SK-N-MC (cell line): ENCODE data around the gene C3orf70.

Experiments used
- DNase-seq: peaks from one replicate; pipeline ENCODE4 v3.0.0-alpha.2; 2011; ENCODE audit warnings: low read depth, low spot score
- H3K27ac ChIP-seq: fragments of 200-600 bp; sonication (generic); 2 replicates; pipeline ENCODE4 v1.5.1; 2016; ENCODE audit warnings: mixed run types
- H3K36me3 ChIP-seq: fragments of 200-600 bp; sonication (generic); 2 replicates; pipeline ENCODE4 v1.6.1; 2017; ENCODE audit warnings: antibody characterized with exemption, low read length, mixed read lengths; ENCODE audit not compliant: insufficient read depth
- H3K4me3 ChIP-seq: fragments of 200-600 bp; sonication (generic); 2 replicates; pipeline ENCODE4 v1.5.1; 2016
- H3K9ac ChIP-seq: fragments of 200-600 bp; sonication (generic); 2 replicates; pipeline ENCODE4 v1.8.0; 2017; ENCODE audit warnings: mixed run types, mixed read lengths; ENCODE audit not compliant: insufficient read length
- H3K9me3 ChIP-seq: fragments of 200-600 bp; sonication (generic); 2 replicates; pipeline ENCODE4 v1.6.1; 2017; ENCODE audit warnings: low read depth, mild to moderate bottlenecking, antibody characterized with exemption, low read length, moderate library complexity, mixed read lengths
- EZH2 ChIP-seq: fragments of 200-600 bp; sonication (generic); IDR thresholded peaks from one replicate; pipeline ENCODE4 v1.6.1; 2017; ENCODE audit warnings: antibody characterized with exemption
- FOXP2 ChIP-seq: optimal IDR thresholded peaks from 2 replicates; pipeline ENCODE3; 2011; ENCODE audit warnings: mild to moderate bottlenecking, moderate library complexity; ENCODE audit not compliant: insufficient read depth; ENCODE audit errors: extremely low read length, control extremely low read depth
- POLR2AphosphoS5 ChIP-seq: IDR thresholded peaks from 2 replicates; pipeline ENCODE4 v1.6.1; 2012; ENCODE audit warnings: mild to moderate bottlenecking, low read depth, low read length, borderline replicate concordance

Gene C3orf70

DNA sequence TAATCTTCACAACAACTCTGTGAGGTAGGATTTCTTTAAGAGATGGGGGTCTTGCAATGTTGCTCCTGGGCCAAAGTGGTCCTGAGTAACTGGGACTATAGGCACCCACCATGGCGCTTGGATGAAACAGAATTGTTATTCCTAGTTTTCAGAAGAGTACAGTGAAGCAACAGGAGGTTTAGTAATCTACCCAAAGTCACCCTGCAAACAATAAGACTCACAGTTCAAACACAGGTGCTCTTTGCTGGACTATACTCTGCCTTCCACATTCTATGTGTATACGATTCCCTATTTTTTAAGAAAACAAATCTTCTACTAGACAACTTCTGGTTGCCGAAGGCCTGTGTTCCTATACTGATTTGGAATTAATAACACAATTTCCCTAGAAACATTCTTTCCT lies 8.1 kb downstream of the C3orf70 start:
- H3K9ac ChIP-seq: no peak overlapping the region
- H3K4me3 ChIP-seq: no peak overlapping the region
- DNase-seq: no peak
- H3K36me3 ChIP-seq: no peaks in the 10 kb centered on the region
- no peaks in the 10 kb centered on the region for H3K9me3 ChIP-seq
- no peak overlapping the region for H3K27ac ChIP-seq
- TF ChIP-seq EZH2: no peak

- Histone ChIP-seq H3K36me3 (no peaks in the 10 kb centered on the region), H3K4me3 (no peak overlapping the region), H3K27ac (0 out of 2 replicates have a peak overlapping the region, but pooled peaks have one; percentile 4), H3K9ac (no peak overlapping the region), H3K9me3 (no peaks in the 10 kb centered on the region)
- DNase-seq: no peak
- TF ChIP-seq POLR2AphosphoS5 (no peak), EZH2 (no peak), FOXP2 (no peak)
Measured at GRCh38 chr3:185137821-185138220, 15.0 kb downstream of the C3orf70 start.

DNA sequence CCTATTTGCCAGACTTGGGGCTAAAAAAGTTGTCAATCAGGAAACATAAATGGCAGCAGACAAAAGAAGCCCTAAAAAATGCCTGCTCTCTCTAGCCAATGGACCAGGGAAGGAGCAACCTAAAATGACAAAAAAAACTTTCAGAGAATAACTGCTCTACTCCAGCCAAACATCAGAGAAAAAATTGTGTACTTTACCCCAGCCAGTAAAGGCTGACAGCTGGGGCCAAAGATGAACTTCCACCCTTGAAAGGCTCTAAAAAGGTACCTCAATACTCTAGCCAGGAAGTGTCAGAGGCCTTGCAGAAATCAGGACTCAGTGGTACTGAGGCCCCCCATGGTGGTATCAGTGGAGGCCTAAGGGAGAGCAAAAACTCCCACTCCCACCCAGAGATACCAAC lies 18.4 kb downstream of the C3orf70 start:
- Histone ChIP-seq H3K4me3 (no peak overlapping the region), H3K36me3 (no peaks in the 10 kb centered on the region), H3K9me3 (peaks cover 3% of the 10 kb centered on the region; the same call in 1 of the 2 replicates), H3K27ac (no peak overlapping the region), H3K9ac (no peak overlapping the region)
- no peak for DNase-seq
- TF ChIP-seq EZH2: no peak
- no peak for TF ChIP-seq FOXP2
- TF ChIP-seq POLR2AphosphoS5: no peak

- Histone ChIP-seq H3K4me3 (no peak overlapping the region), H3K9me3 (peaks cover 3% of the 10 kb centered on the region; the same call in 1 of the 2 replicates), H3K27ac (no peak overlapping the region), H3K9ac (no peak overlapping the region), H3K36me3 (no peaks in the 10 kb centered on the region)
- DNase-seq: no peak
- TF ChIP-seq POLR2AphosphoS5: no peak
- TF ChIP-seq EZH2: no peak
- TF ChIP-seq FOXP2: no peak
Measured at GRCh38 chr3:185131602-185132256, 21.1 kb downstream of the C3orf70 start.

DNA sequence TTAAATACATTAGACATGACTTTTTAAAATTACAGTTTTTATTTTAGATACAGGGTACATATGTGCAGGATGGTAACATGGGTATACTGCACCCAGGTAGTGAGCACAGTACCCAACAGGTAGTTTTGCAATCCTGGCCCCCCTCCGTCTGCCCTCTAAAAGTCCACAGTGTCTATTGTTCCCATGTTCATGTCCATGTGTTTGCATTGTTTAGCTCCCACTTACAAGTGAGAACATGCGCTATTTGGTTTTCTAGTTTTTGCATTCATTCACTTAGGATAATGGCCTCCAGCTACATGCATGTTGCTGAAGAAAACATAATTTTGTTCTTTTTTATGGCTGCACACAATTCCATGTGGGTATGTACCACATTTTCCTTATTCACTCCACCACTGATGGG lies 23.8 kb downstream of the C3orf70 start:
- Histone ChIP-seq H3K9ac (no peak overlapping the region), H3K36me3 (no peaks in the 10 kb centered on the region), H3K9me3 (peaks cover 3% of the 10 kb centered on the region; the same call in 1 of the 2 replicates), H3K4me3 (no peak overlapping the region), H3K27ac (no peak overlapping the region)
- no peak for TF ChIP-seq EZH2
- no peak for TF ChIP-seq POLR2AphosphoS5
- TF ChIP-seq FOXP2: no peak
- no peak for DNase-seq

DNA sequence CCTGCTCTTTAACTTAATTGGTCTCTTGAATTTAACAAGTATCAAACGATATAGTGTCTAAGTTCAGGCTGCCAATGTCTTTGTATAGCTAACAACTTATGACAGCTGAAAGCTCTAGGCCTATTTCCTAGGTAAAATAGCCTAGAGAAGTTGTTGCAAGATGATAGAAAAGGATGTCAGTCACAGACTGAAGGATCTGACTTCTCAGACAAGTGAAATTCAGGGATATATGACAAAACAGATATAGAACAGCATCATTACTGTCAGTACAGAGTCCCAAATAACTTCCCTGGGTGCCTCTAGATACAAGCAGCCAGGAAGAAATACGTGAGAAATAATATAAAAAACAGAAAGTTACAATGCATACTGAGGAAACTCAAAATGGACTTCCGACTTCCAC lies 26.7 kb downstream of the C3orf70 start:
- Histone ChIP-seq H3K9me3 (no peaks in the 10 kb centered on the region), H3K9ac (no peak overlapping the region), H3K27ac (no peak overlapping the region), H3K36me3 (no peaks in the 10 kb centered on the region), H3K4me3 (no peak overlapping the region)
- no peak for DNase-seq
- TF ChIP-seq EZH2: no peak
- TF ChIP-seq FOXP2: no peak
- no peak for TF ChIP-seq POLR2AphosphoS5

GRCh38 chr3:185120126-185120525 lies 32.7 kb downstream of the C3orf70 start:
- Histone ChIP-seq H3K9me3 (no peaks in the 10 kb centered on the region), H3K27ac (no peak overlapping the region), H3K36me3 (no peaks in the 10 kb centered on the region), H3K9ac (no peak overlapping the region), H3K4me3 (no peak overlapping the region)
- no peak for TF ChIP-seq EZH2
- TF ChIP-seq FOXP2: no peak
- TF ChIP-seq POLR2AphosphoS5: no peak
- no peak for DNase-seq

DNA sequence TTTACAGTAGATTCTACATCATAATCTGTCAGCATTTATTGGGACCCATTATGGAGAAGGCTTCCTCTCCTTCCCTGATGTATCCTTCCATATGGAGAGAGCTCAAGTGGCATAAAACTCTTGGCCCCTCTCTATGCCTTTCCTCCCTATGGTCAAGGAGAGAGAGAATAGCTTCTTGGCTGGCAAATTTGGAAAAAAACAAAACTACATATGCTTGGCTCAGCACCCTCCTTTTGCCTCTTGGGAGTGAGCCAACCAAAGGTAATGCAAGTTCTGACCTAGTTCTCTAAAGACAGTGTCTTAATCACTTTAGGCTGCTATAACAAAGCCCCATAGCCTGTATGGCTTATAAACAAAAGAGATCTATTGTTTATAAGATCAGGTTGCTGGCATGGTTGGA lies 37.5 kb downstream of the C3orf70 start:
- Histone ChIP-seq H3K9me3 (no peaks in the 10 kb centered on the region), H3K4me3 (no peak overlapping the region), H3K27ac (no peak overlapping the region; the same call in 1 of the 2 replicates), H3K9ac (no peak overlapping the region), H3K36me3 (no peaks in the 10 kb centered on the region)
- no peak for DNase-seq
- TF ChIP-seq FOXP2 (no peak), POLR2AphosphoS5 (no peak), EZH2 (no peak)

GRCh38 chr3:185114756-185115155 lies 38.1 kb downstream of the C3orf70 start:
- peak overlapping the region; percentile 33 for H3K9ac ChIP-seq
- peak overlapping the region; percentile 63; the same call in 1 of the 2 replicates for H3K27ac ChIP-seq
- H3K9me3 ChIP-seq: no peaks in the 10 kb centered on the region
- peak overlapping the region; percentile 3; the same call in 1 of the 2 replicates for H3K4me3 ChIP-seq
- no peaks in the 10 kb centered on the region for H3K36me3 ChIP-seq
- DNase-seq: peak; percentile 53
- no peak for TF ChIP-seq FOXP2
- TF ChIP-seq POLR2AphosphoS5: no peak
- TF ChIP-seq EZH2: no peak
